IgD-negative memory B cell (primary cell): ENCODE results near the gene MACF1. TPM values are rescaled to one million over a fixed set of nuclear protein-coding genes. Genes with fewer than 3 reads are reported as not detected.

Source experiments
- H3K27ac Mint-ChIP-seq, 3 donors: one replicate each; pipeline ENCODE4 v1.8.0; 2020 to 2022; ENCODE audit warnings: mild to moderate bottlenecking in 3 of 3, mixed read lengths in 3 of 3, moderate library complexity in 1 of 3
- H3K27me3 Mint-ChIP-seq: one replicate; pipeline ENCODE4 v1.8.0; 2021; ENCODE audit warnings: mixed read lengths
- H3K36me3 Mint-ChIP-seq: one replicate; pipeline ENCODE4 v1.8.0; 2020; ENCODE audit warnings: mild to moderate bottlenecking, mixed read lengths
- H3K4me1 Mint-ChIP-seq, 3 donors: one replicate each; pipeline ENCODE4 v1.8.0; 2020 to 2022; ENCODE audit warnings: mixed read lengths in 3 of 3, mild to moderate bottlenecking in 1 of 3
- H3K4me3 Mint-ChIP-seq, 4 donors: one replicate each; pipeline ENCODE4 v1.8.0; 2020 to 2022; ENCODE audit warnings: mild to moderate bottlenecking in 4 of 4, mixed read lengths in 4 of 4, moderate library complexity in 3 of 4
- H3K9me3 Mint-ChIP-seq, 3 donors: one replicate each; pipeline ENCODE4 v1.8.0; 2020 to 2021; ENCODE audit warnings: mixed read lengths in 3 of 3, mild to moderate bottlenecking in 1 of 3
- polyA plus RNA-seq: library from polyadenylated mRNA; unstranded; fragments of 300-500 nt; fragmentation: Illumina TruSeq; gene quantifications from one replicate; pipeline ENCODE4 v1.2.3, GENCODE V29; 2021

The MACF1 gene
- polyA plus RNA-seq, 1 donor from 2014 or later = 51.2 TPM

- H3K27me3 Mint-ChIP-seq = no peaks in the 10 kb centered on the region
- H3K4me3 Mint-ChIP-seq = no peak overlapping the region
- H3K36me3 Mint-ChIP-seq = peaks cover 3% of the 10 kb centered on the region
- no peaks in the 10 kb centered on the region for H3K9me3 Mint-ChIP-seq
- peaks cover 0 to 4% (median 0%) of the 10 kb centered on the region in 3 donors for H3K4me1 Mint-ChIP-seq
- H3K27ac Mint-ChIP-seq = no peak overlapping the region
Observed at GRCh38 chr1:39173119-39173994, 31.1 kb upstream of the MACF1 start.

GRCh38 chr1:39173995-39174380 lies 30.5 kb upstream of the MACF1 start:
- no peak overlapping the region for H3K4me3 Mint-ChIP-seq
- no peaks in the 10 kb centered on the region for H3K9me3 Mint-ChIP-seq
- peaks cover 0 to 4% (median 0%) of the 10 kb centered on the region in 3 donors for H3K4me1 Mint-ChIP-seq
- H3K36me3 Mint-ChIP-seq = peaks cover under 1% of the 10 kb centered on the region
- H3K27ac Mint-ChIP-seq = no peak overlapping the region
- H3K27me3 Mint-ChIP-seq = no peaks in the 10 kb centered on the region

- no peaks in the 10 kb centered on the region for H3K9me3 Mint-ChIP-seq
Observed at GRCh38 chr1:39174390-39175081, 30.0 kb upstream of the MACF1 start.

GRCh38 chr1:39177706-39178105 lies 26.8 kb upstream of the MACF1 start:
- H3K36me3 Mint-ChIP-seq = no peaks in the 10 kb centered on the region
- H3K27me3 Mint-ChIP-seq = no peaks in the 10 kb centered on the region
- H3K27ac Mint-ChIP-seq = no peak overlapping the region
- H3K9me3 Mint-ChIP-seq = no peaks in the 10 kb centered on the region
- no peak overlapping the region for H3K4me3 Mint-ChIP-seq
- H3K4me1 Mint-ChIP-seq = peaks cover 0 to 4% (median 0%) of the 10 kb centered on the region in 3 donors

More at GRCh38 chr1:39174390-39175081, 30.0 kb upstream of the MACF1 start:
- H3K4me3 Mint-ChIP-seq = no peak overlapping the region
- H3K27ac Mint-ChIP-seq = no peak overlapping the region
- no peaks in the 10 kb centered on the region for H3K36me3 Mint-ChIP-seq
- H3K27me3 Mint-ChIP-seq = no peaks in the 10 kb centered on the region
- H3K4me1 Mint-ChIP-seq = peaks cover 0 to 4% (median 0%) of the 10 kb centered on the region in 3 donors

- Mint-ChIP-seq H3K27me3 (no peaks in the 10 kb centered on the region), H3K4me3 (no peak overlapping the region), H3K36me3 (no peaks in the 10 kb centered on the region), H3K9me3 (no peaks in the 10 kb centered on the region), H3K4me1 (peaks cover 3 to 7% (median 5%) of the 10 kb centered on the region in 3 donors), H3K27ac (no peak overlapping the region)
Observed at GRCh38 chr1:39178541-39179431, 25.7 kb upstream of the MACF1 start.

GRCh38 chr1:39181311-39181710 lies 23.2 kb upstream of the MACF1 start:
- Mint-ChIP-seq H3K36me3 (no peaks in the 10 kb centered on the region), H3K4me3 (no peak overlapping the region), H3K27ac (no peak overlapping the region), H3K27me3 (no peaks in the 10 kb centered on the region), H3K9me3 (no peaks in the 10 kb centered on the region), H3K4me1 (peaks cover 12 to 16% (median 12%) of the 10 kb centered on the region in 3 donors)

- no peak overlapping the region for H3K27ac Mint-ChIP-seq
- H3K4me1 Mint-ChIP-seq = peaks cover 12 to 16% (median 16%) of the 10 kb centered on the region in 3 donors
- no peak overlapping the region for H3K4me3 Mint-ChIP-seq
- H3K27me3 Mint-ChIP-seq = no peaks in the 10 kb centered on the region
- H3K36me3 Mint-ChIP-seq = no peaks in the 10 kb centered on the region
- no peaks in the 10 kb centered on the region for H3K9me3 Mint-ChIP-seq
Observed at GRCh38 chr1:39182804-39183203, 21.7 kb upstream of the MACF1 start.

GRCh38 chr1:39183503-39184353 lies 20.8 kb upstream of the MACF1 start:
- Mint-ChIP-seq H3K36me3 (no peaks in the 10 kb centered on the region), H3K9me3 (no peaks in the 10 kb centered on the region), H3K4me1 (peaks cover 12 to 16% (median 16%) of the 10 kb centered on the region in 3 donors), H3K4me3 (no peak overlapping the region), H3K27ac (peak overlapping the region in 2 of 3 donors; percentile 39 to 46), H3K27me3 (no peaks in the 10 kb centered on the region)

- peaks cover 12 to 16% (median 16%) of the 10 kb centered on the region in 3 donors for H3K4me1 Mint-ChIP-seq
- H3K36me3 Mint-ChIP-seq = no peaks in the 10 kb centered on the region
- H3K9me3 Mint-ChIP-seq = no peaks in the 10 kb centered on the region
- H3K4me3 Mint-ChIP-seq = no peak overlapping the region
- H3K27ac Mint-ChIP-seq = peak overlapping the region in 2 of 3 donors; percentile 21 to 46
- no peaks in the 10 kb centered on the region for H3K27me3 Mint-ChIP-seq
Observed at GRCh38 chr1:39184354-39184818, 20.1 kb upstream of the MACF1 start.

- Mint-ChIP-seq H3K27ac (peak overlapping the region in 1 of 3 donors; percentile 84), H3K27me3 (no peaks in the 10 kb centered on the region), H3K4me3 (no peak overlapping the region), H3K9me3 (no peaks in the 10 kb centered on the region), H3K36me3 (no peaks in the 10 kb centered on the region), H3K4me1 (peaks cover 17 to 19% (median 18%) of the 10 kb centered on the region in 3 donors)
Observed at GRCh38 chr1:39187275-39188046, 17.0 kb upstream of the MACF1 start.

GRCh38 chr1:39189592-39190041 lies 14.9 kb upstream of the MACF1 start:
- Mint-ChIP-seq H3K27me3 (no peaks in the 10 kb centered on the region), H3K27ac (no peak overlapping the region), H3K9me3 (no peaks in the 10 kb centered on the region), H3K36me3 (no peaks in the 10 kb centered on the region), H3K4me1 (peaks cover 14 to 18% (median 18%) of the 10 kb centered on the region in 3 donors), H3K4me3 (no peak overlapping the region)

GRCh38 chr1:39190096-39190495 lies 14.4 kb upstream of the MACF1 start:
- H3K4me3 Mint-ChIP-seq = no peak overlapping the region
- peaks cover 17 to 22% (median 22%) of the 10 kb centered on the region in 3 donors for H3K4me1 Mint-ChIP-seq
- no peak overlapping the region for H3K27ac Mint-ChIP-seq
- no peaks in the 10 kb centered on the region for H3K27me3 Mint-ChIP-seq
- peaks cover 1% of the 10 kb centered on the region for H3K36me3 Mint-ChIP-seq
- no peaks in the 10 kb centered on the region for H3K9me3 Mint-ChIP-seq

- Mint-ChIP-seq H3K4me3 (peak overlapping the region in 1 of 4 donors; percentile 23), H3K27ac (peak overlapping the region in 1 of 3 donors; percentile 47)
Observed at GRCh38 chr1:39194398-39195051, 10.0 kb upstream of the MACF1 start.

More at GRCh38 chr1:39194398-39195051, 10.0 kb upstream of the MACF1 start:
- peaks cover 41 to 44% (median 41%) of the 10 kb centered on the region in 3 donors for H3K4me1 Mint-ChIP-seq
- H3K27me3 Mint-ChIP-seq = no peaks in the 10 kb centered on the region
- peaks cover 1% of the 10 kb centered on the region for H3K36me3 Mint-ChIP-seq
- no peaks in the 10 kb centered on the region for H3K9me3 Mint-ChIP-seq
